ENCODE measurements around the gene PCDHA1.
"Not testable (repeated sequence)": the region's sequence is repeated elsewhere in the genome, so short reads cannot be mapped to it uniquely, and the experiment has no call there.

Gene PCDHA1

DNA sequence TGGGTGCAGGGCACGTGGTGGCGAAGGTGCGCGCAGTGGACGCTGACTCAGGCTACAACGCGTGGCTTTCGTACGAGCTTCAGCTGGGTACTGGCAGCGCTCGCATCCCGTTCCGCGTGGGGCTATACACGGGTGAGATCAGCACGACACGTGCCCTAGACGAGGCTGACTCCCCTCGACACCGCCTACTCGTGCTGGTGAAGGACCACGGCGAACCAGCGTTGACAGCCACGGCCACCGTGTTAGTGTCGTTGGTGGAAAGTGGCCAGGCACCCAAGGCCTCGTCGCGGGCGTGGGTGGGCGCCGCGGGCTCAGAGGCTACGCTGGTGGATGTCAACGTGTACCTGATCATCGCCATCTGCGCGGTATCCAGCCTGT is 10.8 kb downstream of the PCDHA1 start:
- Histone ChIP-seq H3K27me3 (ENCODE audit: insufficient read depth, poor library complexity, severe bottlenecking) (no peaks in the 10 kb centered on the region), H3K4me3 (replicated peaks; ENCODE audit: insufficient read depth, low read length) (no peak overlapping the region), H3K27ac (replicated peaks) (no peak overlapping the region)
- TF ChIP-seq POLR2AphosphoS5 (IDR thresholded peaks at IDR 0.05; ENCODE audit: low read depth), result no peak
- TF ChIP-seq GABPA (IDR thresholded peaks at IDR 0.05; ENCODE audit: low read depth), result no peak
- TF ChIP-seq REST (IDR thresholded peaks at IDR 0.05; ENCODE audit: insufficient replicate concordance, low read depth), result no peak
- no peak for TF ChIP-seq SPI1 (IDR thresholded peaks at IDR 0.05; ENCODE audit: borderline replicate concordance, low read depth)
- TF ChIP-seq, protein P1, sequence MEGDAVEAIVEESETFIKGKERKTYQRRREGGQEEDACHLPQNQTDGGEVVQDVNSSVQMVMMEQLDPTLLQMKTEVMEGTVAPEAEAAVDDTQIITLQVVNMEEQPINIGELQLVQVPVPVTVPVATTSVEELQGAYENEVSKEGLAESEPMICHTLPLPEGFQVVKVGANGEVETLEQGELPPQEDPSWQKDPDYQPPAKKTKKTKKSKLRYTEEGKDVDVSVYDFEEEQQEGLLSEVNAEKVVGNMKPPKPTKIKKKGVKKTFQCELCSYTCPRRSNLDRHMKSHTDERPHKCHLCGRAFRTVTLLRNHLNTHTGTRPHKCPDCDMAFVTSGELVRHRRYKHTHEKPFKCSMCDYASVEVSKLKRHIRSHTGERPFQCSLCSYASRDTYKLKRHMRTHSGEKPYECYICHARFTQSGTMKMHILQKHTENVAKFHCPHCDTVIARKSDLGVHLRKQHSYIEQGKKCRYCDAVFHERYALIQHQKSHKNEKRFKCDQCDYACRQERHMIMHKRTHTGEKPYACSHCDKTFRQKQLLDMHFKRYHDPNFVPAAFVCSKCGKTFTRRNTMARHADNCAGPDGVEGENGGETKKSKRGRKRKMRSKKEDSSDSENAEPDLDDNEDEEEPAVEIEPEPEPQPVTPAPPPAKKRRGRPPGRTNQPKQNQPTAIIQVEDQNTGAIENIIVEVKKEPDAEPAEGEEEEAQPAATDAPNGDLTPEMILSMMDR (IDR thresholded peaks at IDR 0.05; ENCODE audit: insufficient read depth, low read length), result no peak
- DNase-seq (ENCODE audit: low read depth in 1 of 2, low spot score in 1 of 2), result no peak

DNA sequence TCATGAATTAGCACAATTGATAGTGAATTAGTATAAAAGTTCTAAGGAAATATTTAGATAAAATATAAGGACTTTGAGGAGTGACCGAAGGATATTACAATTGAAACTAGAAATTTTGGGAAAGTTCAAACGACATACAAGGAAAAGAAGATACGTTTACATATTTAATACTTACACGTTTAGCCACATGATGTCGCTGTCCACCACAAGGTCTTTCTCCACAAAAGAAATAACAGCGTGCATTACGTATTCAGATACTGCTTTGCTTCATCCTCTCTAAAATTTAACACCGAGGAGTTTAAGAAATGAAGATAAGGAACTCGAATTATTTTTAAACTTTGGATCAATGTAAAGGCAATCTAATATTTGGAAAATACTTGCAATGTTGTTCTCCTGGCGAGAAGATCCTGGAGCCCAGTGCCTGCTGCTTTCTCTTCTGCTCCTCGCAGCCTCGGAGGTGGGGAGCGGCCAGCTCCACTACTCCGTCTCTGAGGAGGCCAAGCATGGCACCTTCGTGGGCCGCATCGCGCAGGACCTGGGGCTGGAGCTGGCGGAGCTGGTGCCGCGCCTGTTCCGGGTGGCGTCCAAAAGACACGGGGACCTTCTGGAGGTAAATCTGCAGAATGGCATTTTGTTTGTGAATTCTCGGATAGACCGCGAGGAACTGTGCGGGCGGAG is 15.0 kb downstream of the PCDHA1 start, which contains the start of gene PCDHA3:
TSS of gene PCDHA3 (plus strand) at position 242 of the 678 bp plus-strand sequence.
- Histone ChIP-seq H3K4me3 (replicated peaks; ENCODE audit: insufficient read depth, low read length) (no peak within 1 kb of the TSS), H3K27me3 (ENCODE audit: insufficient read depth, poor library complexity, severe bottlenecking) (no peaks in the 10 kb centered on the region), H3K27ac (replicated peaks) (no peak within 1 kb of the TSS)
- DNase-seq (ENCODE audit: low read depth in 1 of 2, low spot score in 1 of 2), result no peak
- TF ChIP-seq SPI1 (IDR thresholded peaks at IDR 0.05; ENCODE audit: borderline replicate concordance, low read depth) (no peak), REST (IDR thresholded peaks at IDR 0.05; ENCODE audit: insufficient replicate concordance, low read depth) (no peak), POLR2AphosphoS5 (IDR thresholded peaks at IDR 0.05; ENCODE audit: low read depth) (no peak), GABPA (IDR thresholded peaks at IDR 0.05; ENCODE audit: low read depth) (no peak)
- TF ChIP-seq, protein P1 (IDR thresholded peaks at IDR 0.05; ENCODE audit: insufficient read depth, low read length), result no peak

- Histone ChIP-seq H3K27ac (replicated peaks) (no peak overlapping the region), H3K4me3 (replicated peaks; ENCODE audit: insufficient read depth, low read length) (no peak overlapping the region), H3K27me3 (ENCODE audit: insufficient read depth, poor library complexity, severe bottlenecking) (no peaks in the 10 kb centered on the region)
- TF ChIP-seq, protein P1 (IDR thresholded peaks at IDR 0.05; ENCODE audit: insufficient read depth, low read length), result no peak
- no peak for TF ChIP-seq POLR2AphosphoS5 (IDR thresholded peaks at IDR 0.05; ENCODE audit: low read depth)
- TF ChIP-seq REST (IDR thresholded peaks at IDR 0.05; ENCODE audit: insufficient replicate concordance, low read depth), result no peak
- no peak for DNase-seq (ENCODE audit: low read depth in 1 of 2, low spot score in 1 of 2)
Observed at GRCh38 chr5:140801494-140801841, 15.5 kb downstream of the PCDHA1 start.

GRCh38 chr5:140802381-140802780 is 16.4 kb downstream of the PCDHA1 start:
- not testable (repeated sequence) for H3K4me3 ChIP-seq (replicated peaks; ENCODE audit: insufficient read depth, low read length); H3K27me3 ChIP-seq (ENCODE audit: insufficient read depth, poor library complexity, severe bottlenecking); H3K27ac ChIP-seq (replicated peaks); DNase-seq (ENCODE audit: low read depth in 1 of 2, low spot score in 1 of 2)

All from HL-60 (cell line).